HepG2 (cell line): ENCODE measurements around the gene HLA-DPA1. TPM values are rescaled to one million over a fixed set of nuclear protein-coding genes. Genes with fewer than 3 reads are reported as not detected.

Experiments
- ATAC-seq: fragments of 200-7000 bp; cut with Tn5 transposase; 3 replicates; pipeline ENCODE4 v1.9.1; 2020; ENCODE audit warnings: mild to moderate bottlenecking, moderate library complexity
- BruUV-seq: library from RNA; stranded (reverse); fragments of 400-500 nt; replicated peaks from 2 replicates; lab custom pipeline; 2021; lab: Mats Ljungman, UMichigan
- CTCF ChIA-PET: fragments of 300-600 bp; formaldehyde crosslinking; extraction: SDS; loops from one replicate; lab custom pipeline; 2021; ENCODE audit warnings: low total read pairs, inconsistent platforms, low intra/inter-chr PET ratio; lab: Yijun Ruan, JAX
- POLR2A ChIA-PET: fragments of 350-600 bp; sonication (Branson Sonifier 250); formaldehyde crosslinking; loops from one replicate; lab custom pipeline; 2020; ENCODE audit warnings: antibody characterized with exemption, inconsistent platforms; lab: Yijun Ruan, JAX
- DNase-seq: peaks from one replicate; pipeline ENCODE4 v3.0.0-alpha.2; 2015; ENCODE audit warnings: low spot score
- FAIRE-seq: peaks from 3 replicates; lab custom pipeline; 2011; peaks lifted over from hg19 to GRCh38; lab: Jason Lieb, UNC
- H2AFZ ChIP-seq: one replicate; pipeline ENCODE4 v1.6.1; 2011; ENCODE audit warnings: low read length, inconsistent platforms
- H3K27ac ChIP-seq: fragments of 300-600 bp; 3 replicates; pipeline ENCODE4 v1.8.0; 2011; ENCODE audit warnings: mixed run types, mild to moderate bottlenecking, mixed read lengths, low read length, inconsistent platforms; ENCODE audit not compliant: insufficient read depth; ENCODE audit errors: extremely low read length
- H3K27me3 ChIP-seq, 2 experiments: fragments of 200-600 bp in 1 of 2; 2 replicates in 1 of 2; 3 replicates in 1 of 2; pipeline versions ENCODE4 v1.6.0 to v1.8.0; 2011; ENCODE audit warnings: low read length in 2 of 2, mild to moderate bottlenecking in 2 of 2, moderate library complexity in 2 of 2, inconsistent platforms in 1 of 2; ENCODE audit not compliant: insufficient read depth in 2 of 2, control insufficient read depth in 1 of 2
- H3K36me3 ChIP-seq, 2 experiments: fragments of 200-600 bp in 1 of 2; replicated peaks in 1 of 2; 2 replicates in 1 of 2; 3 replicates in 1 of 2; pipeline versions ENCODE4 v1.5.1 to v1.8.0; 2011; ENCODE audit warnings: low read length in 2 of 2, inconsistent platforms in 1 of 2; ENCODE audit not compliant: insufficient read depth in 2 of 2, control insufficient read depth in 1 of 2
- H3K4me1 ChIP-seq: 2 replicates; pipeline ENCODE4 v1.5.1; 2012; ENCODE audit warnings: low read length, inconsistent platforms; ENCODE audit not compliant: insufficient read depth
- H3K4me2 ChIP-seq: 2 replicates; pipeline ENCODE4 v1.6.0; 2011; ENCODE audit warnings: low read depth, low read length, inconsistent platforms
- H3K4me3 ChIP-seq, 3 experiments: fragments of 200-600 bp in 1 of 3; sonication (generic), shearing (Covaris generic) in 1 of 3; replicated peaks in 1 of 3; 2 replicates each; pipeline ENCODE4 v1.5.1; 2011 to 2016; ENCODE audit warnings: low read length in 3 of 3, inconsistent platforms in 2 of 3, low read depth in 2 of 3, mild to moderate bottlenecking in 2 of 3, control low read depth in 1 of 3, mixed read lengths in 1 of 3; ENCODE audit not compliant: insufficient read depth in 1 of 3
- H3K79me2 ChIP-seq: one replicate; pipeline ENCODE4 v1.6.1; 2011; ENCODE audit warnings: low read length, inconsistent platforms; ENCODE audit not compliant: insufficient read depth
- H3K9ac ChIP-seq: 2 replicates; pipeline ENCODE4 v1.6.0; 2011; ENCODE audit warnings: mild to moderate bottlenecking, low read depth, low read length, inconsistent platforms; ENCODE audit not compliant: insufficient read depth
- H3K9me3 ChIP-seq: 2 replicates; pipeline ENCODE4 v1.5.1; 2012; ENCODE audit warnings: mild to moderate bottlenecking, low read length
- H4K20me1 ChIP-seq: 2 replicates; pipeline ENCODE4 v1.6.0; 2011; ENCODE audit warnings: inconsistent platforms, mild to moderate bottlenecking, low read length, moderate library complexity; ENCODE audit not compliant: insufficient read depth
- BORCS8-MEF2B ChIP-seq: sonication (generic); formaldehyde crosslinking; IDR thresholded peaks from 2 replicates; pipeline ENCODE4 v1.8.0; 2022; ENCODE audit warnings: mild to moderate bottlenecking, missing genetic modification reagents
- DDIT3 ChIP-seq: sonication (generic); formaldehyde crosslinking; IDR thresholded peaks from 2 replicates; pipeline ENCODE4 v1.4.0; 2020; ENCODE audit warnings: mild to moderate bottlenecking, missing genetic modification reagents
- HES4 ChIP-seq: sonication (generic); formaldehyde crosslinking; IDR thresholded peaks from 2 replicates; pipeline ENCODE4 v1.9.0; 2021; ENCODE audit warnings: mild to moderate bottlenecking, missing genetic modification reagents, borderline replicate concordance
- JDP2 ChIP-seq: sonication (generic); formaldehyde crosslinking; IDR thresholded peaks from 2 replicates; pipeline ENCODE4 v1.8.1; 2022; ENCODE audit warnings: missing genetic modification reagents, borderline replicate concordance
- KLF11 ChIP-seq: IDR thresholded peaks from 2 replicates; pipeline ENCODE4 v1.6.1; 2016; ENCODE audit warnings: missing compliant biosample characterization
- MYNN ChIP-seq: sonication (generic); formaldehyde crosslinking; IDR thresholded peaks from 2 replicates; pipeline ENCODE4 v1.4.0; 2020; ENCODE audit warnings: mild to moderate bottlenecking, low read depth, missing genetic modification reagents
- NPAS2 ChIP-seq: sonication (generic); formaldehyde crosslinking; IDR thresholded peaks from 2 replicates; pipeline ENCODE4 v1.8.0; 2022; ENCODE audit warnings: mild to moderate bottlenecking, missing genetic modification reagents, borderline replicate concordance
- SNAPC5 ChIP-seq: sonication (generic); formaldehyde crosslinking; IDR thresholded peaks from 2 replicates; pipeline ENCODE4 v1.8.1; 2023; ENCODE audit warnings: mild to moderate bottlenecking, missing genetic modification reagents, borderline replicate concordance
- SNRNP70 ChIP-seq: fragments of 200-400 bp; formaldehyde crosslinking; IDR thresholded peaks from 2 replicates; pipeline ENCODE4 v1.6.1; 2017; ENCODE audit warnings: mild to moderate bottlenecking, low read depth, low read length, moderate library complexity
- STAT6 ChIP-seq: sonication (generic); formaldehyde crosslinking; IDR thresholded peaks from 2 replicates; pipeline ENCODE4 v1.4.0; 2020; ENCODE audit warnings: missing genetic modification reagents, mild to moderate bottlenecking, borderline replicate concordance
- TMF1 ChIP-seq: sonication (generic); formaldehyde crosslinking; IDR thresholded peaks from 2 replicates; pipeline ENCODE4 v1.8.1; 2022; ENCODE audit warnings: low read depth, missing genetic modification reagents
- ZBTB10 ChIP-seq: sonication (generic); formaldehyde crosslinking; IDR thresholded peaks from 2 replicates; pipeline ENCODE4 v1.4.0; 2020; ENCODE audit warnings: missing genetic modification reagents, borderline replicate concordance
- ZNF253 ChIP-seq: sonication (generic); formaldehyde crosslinking; IDR thresholded peaks from 2 replicates; pipeline ENCODE4 v1.8.0; 2022; ENCODE audit warnings: mild to moderate bottlenecking, missing genetic modification reagents, borderline replicate concordance
- ZNF549 ChIP-seq: sonication (generic); formaldehyde crosslinking; IDR thresholded peaks from 2 replicates; pipeline ENCODE4 v1.5.0; 2020; ENCODE audit warnings: missing genetic modification reagents
- ZNF652 ChIP-seq: IDR thresholded peaks from 2 replicates; pipeline ENCODE4 v1.6.1; 2016; ENCODE audit warnings: low read depth, borderline replicate concordance
- ZNF75D ChIP-seq: sonication (generic); formaldehyde crosslinking; IDR thresholded peaks from 2 replicates; pipeline ENCODE4 v1.8.1; 2023; ENCODE audit warnings: missing genetic modification reagents, mild to moderate bottlenecking, borderline replicate concordance
- ZNF83 ChIP-seq: sonication (generic); formaldehyde crosslinking; IDR thresholded peaks from 2 replicates; pipeline ENCODE4 v1.4.0; 2020; ENCODE audit warnings: missing genetic modification reagents, mild to moderate bottlenecking, borderline replicate concordance
- ZSCAN21 ChIP-seq: sonication (generic); formaldehyde crosslinking; IDR thresholded peaks from 2 replicates; pipeline ENCODE4 v1.8.0; 2022; ENCODE audit warnings: mild to moderate bottlenecking, missing genetic modification reagents, moderate library complexity, borderline replicate concordance
- WGBS: methylation state at CpG from one replicate; pipeline ENCODE4 v1.1.6; 2017; ENCODE audit warnings: low lambda C conversion rate; 5-methylcytosine and 5-hydroxymethylcytosine counted together
- in situ Hi-C: cut with HindIII; loops from 2 replicates; pipeline ENCODE4 v1.10.0; 2017; ENCODE audit warnings: low pct_unique_long_range_greater_than_20kb; ENCODE audit not compliant: extremely low pct_ligation_motif_present
- intact Hi-C: fragments of 100-400 bp; cut with micrococcal nuclease; formaldehyde crosslinking; loops from one replicate; pipeline ENCODE4 v1.10.0; 2022; ENCODE audit not compliant: unreplicated experiment
- polyA plus RNA-seq, 8 experiments: library from polyadenylated mRNA; depleted of rRNA in 3 of 8; stranded (reverse) in 7 of 8; unstranded in 1 of 8; fragments of >200 nt; fragmentation: Illumina TruSeq in 4 of 8; extraction: Trizol in 4 of 8; gene quantifications; 2 replicates each; pipeline versions ENCODE4 v1.2.1 to v1.2.3, GENCODE V29; 2011 to 2016; ENCODE audit warnings: low read depth in 4 of 8, missing spikeins in 1 of 8, mixed read lengths in 1 of 8; ENCODE audit not compliant: insufficient read depth in 1 of 8
- total RNA-seq, 5 experiments: library from RNA; depleted of rRNA; stranded (reverse); fragments of >200 nt; fragmentation: Illumina TruSeq; extraction: Trizol; gene quantifications; 2 replicates each; pipeline ENCODE4 v1.2.3, GENCODE V29; 2016; ENCODE audit warnings: low read depth in 1 of 5

HLA-DPA1 gene
- total and polyA plus RNA-seq, 2 of the 13 experiments (the other 11 are each of a cell fraction or from before 2014, with no cell fraction given), result not detected

- TF ChIP-seq ZNF75D (CRISPR knock-in tag) (no peak), ZNF652 (CRISPR knock-in tag) (no peak), ZNF83 (CRISPR knock-in tag) (no peak), SNAPC5 (CRISPR knock-in tag) (no peak), NPAS2 (CRISPR knock-in tag) (no peak), HES4 (CRISPR knock-in tag) (no peak), DDIT3 (CRISPR knock-in tag) (no peak)
These were observed 33.3 kb downstream of the HLA-DPA1 start (continued) for GRCh38 chr6:33040157-33040556.

GRCh38 chr6:33036535-33036934 lies 36.9 kb downstream of the HLA-DPA1 start:
- no peak for DNase-seq
- no peaks in the 10 kb centered on the region for H3K36me3 ChIP-seq
- intact Hi-C loops (no loop called here), in situ Hi-C loops (no loop called here)
- no peaks in the 10 kb centered on the region for H4K20me1 ChIP-seq
- no peak overlapping the region for H3K27ac ChIP-seq
- H3K79me2 ChIP-seq, result no peaks in the 10 kb centered on the region
- no peak overlapping the region for H3K4me3 ChIP-seq
- no peaks in the 10 kb centered on the region for H3K27me3 ChIP-seq
- H3K9ac ChIP-seq, result no peak overlapping the region
- ChIA-PET CTCF (no interaction called here), POLR2A (no interaction called here)
- no peak for ATAC-seq
- no peak overlapping the region for H3K4me2 ChIP-seq
- no peak for FAIRE-seq
- no peaks in the 10 kb centered on the region for H3K9me3 ChIP-seq
- no peaks in the 10 kb centered on the region for H3K4me1 ChIP-seq
- BruUV-seq, result no TSS peak
- no peak overlapping the region for H2AFZ ChIP-seq
- 0% methylated on average over 1 of the region's 1 CpG for WGBS
- TF ChIP-seq ZBTB10 (CRISPR knock-in tag) (no peak), TMF1 (CRISPR knock-in tag) (no peak), KLF11 (no peak), ZNF253 (CRISPR knock-in tag) (no peak), JDP2 (no peak), SNRNP70 (no peak), ZNF549 (CRISPR knock-in tag) (no peak), BORCS8-MEF2B (CRISPR knock-in tag) (no peak), STAT6 (no peak), ZSCAN21 (CRISPR knock-in tag) (no peak), MYNN (CRISPR knock-in tag) (no peak)
